ENCODE data around the gene UBE2O.

UBE2O gene

DNA sequence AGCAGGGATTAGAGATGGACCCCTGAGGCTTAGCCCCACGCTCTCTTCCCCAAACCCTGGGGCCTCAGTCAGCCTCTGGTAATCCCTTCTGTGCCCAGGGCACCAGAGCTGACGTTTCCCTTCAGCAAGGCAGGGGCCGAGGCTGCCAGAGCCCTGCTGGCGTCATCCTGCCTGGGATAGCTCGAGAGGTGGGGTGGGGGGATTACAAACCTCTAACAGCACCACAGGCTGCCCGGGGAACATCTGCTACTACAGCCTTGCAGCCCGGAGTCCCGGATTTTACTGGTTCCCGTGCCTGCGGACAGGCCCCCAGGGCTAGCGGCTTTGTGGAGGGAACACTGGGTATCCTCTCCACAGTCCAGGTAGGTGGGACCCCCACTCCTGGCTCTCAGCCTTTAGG lies 14.4 kb upstream of the UBE2O start, which contains the start of gene AANAT:
Gene AANAT, plus strand, starts transcription at position 238 of the 400 bp plus-strand sequence. CDS start 1,144 bp downstream, outside the sequence.
- DNase-seq (ENCODE audit: low read depth): no peak

DNA sequence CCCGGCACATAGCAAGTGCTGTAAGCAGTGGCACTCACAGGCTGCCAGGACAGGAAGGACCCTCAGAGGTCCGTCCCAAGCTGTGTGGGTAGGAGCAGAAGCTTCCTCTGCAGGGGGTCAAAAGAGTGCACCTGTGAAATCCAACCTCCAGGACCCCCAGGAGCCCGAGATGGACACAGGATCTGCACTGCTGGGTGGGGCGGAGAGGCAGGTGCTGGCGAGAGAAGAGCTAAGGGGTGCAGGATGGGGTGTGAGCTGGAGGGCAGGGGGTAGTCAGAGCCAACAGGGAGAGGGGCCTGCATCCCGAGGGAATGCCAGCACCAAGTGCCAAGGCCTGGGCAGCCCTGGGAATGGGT lies 13.8 kb upstream of the UBE2O start:
- DNase-seq (ENCODE audit: low read depth): no peak

DNA sequence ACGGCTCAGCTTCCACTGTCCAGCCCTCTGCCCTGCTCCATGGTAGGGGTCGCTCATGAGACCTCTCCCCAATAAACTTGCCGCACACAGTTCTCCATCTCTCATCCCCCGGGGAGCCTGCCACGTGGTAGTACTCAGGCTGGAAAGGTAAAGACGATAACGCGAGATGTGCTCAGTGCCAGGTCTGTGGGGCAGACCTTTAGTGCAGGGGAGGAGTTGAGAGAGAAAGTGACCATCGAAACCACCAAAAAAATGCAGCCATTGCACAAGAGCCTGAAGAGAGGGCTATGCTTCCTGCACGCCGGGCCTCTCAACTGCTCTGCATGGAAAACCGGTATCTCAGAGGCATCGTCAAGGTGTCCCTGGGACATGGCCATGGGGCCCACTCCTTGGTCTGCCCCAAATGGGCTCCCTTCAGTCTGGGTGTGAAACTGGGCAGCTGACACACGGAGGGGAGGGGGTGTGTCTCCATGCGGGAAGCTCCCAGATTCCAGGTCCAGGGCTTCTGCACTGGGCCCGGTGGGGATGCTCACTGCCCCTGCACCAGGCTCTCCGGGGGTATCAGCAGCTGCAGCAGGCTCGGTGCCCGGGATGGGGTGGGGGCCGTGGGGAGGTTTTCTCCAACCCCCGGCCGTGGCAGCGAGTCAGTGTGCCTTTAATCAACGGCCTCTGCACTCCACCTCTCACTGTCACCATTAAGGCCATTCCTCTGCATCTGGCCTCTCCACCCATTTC lies 9.8 kb upstream of the UBE2O start:
- DNase-seq (ENCODE audit: low read depth): no peak

DNA sequence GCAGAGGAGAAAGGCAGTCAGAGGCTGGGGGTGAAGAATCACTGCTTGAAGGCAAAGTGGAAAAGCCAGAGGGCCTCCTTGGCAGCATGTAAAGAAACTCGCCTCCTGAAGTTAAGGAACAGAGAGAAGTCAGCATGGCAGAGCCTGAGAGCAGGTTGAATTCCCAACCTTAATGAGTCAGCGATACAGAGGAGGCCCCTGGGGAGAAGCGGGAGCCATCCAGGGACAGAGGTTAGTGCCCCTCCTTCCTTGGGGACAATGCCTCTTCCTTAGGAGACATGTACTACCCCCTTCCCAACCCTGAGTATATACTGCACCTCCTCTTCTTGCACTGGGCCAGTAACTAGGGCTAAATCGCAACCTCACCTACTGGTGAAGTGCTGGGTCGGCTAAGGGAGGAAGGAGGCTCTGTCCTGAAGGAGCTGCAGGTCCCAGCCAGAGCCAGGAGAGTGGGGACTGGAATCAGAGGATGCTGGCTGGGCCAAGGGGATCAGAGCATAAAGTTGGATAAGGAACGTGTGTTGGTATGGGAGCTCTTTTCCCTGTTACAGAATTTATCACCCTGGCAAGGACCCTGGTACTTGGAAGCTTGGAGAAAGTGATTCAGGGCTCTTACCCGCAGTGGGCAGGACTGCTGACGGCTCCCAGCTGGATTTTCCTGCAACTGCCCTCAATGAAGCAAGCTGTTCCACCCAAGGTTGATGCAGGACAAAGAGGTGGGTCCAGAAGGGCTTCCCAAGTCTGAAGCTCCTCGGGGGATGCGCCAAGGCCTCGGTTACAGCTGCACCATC lies 9.0 kb upstream of the UBE2O start:
- no peak for DNase-seq (ENCODE audit: low read depth)

DNA sequence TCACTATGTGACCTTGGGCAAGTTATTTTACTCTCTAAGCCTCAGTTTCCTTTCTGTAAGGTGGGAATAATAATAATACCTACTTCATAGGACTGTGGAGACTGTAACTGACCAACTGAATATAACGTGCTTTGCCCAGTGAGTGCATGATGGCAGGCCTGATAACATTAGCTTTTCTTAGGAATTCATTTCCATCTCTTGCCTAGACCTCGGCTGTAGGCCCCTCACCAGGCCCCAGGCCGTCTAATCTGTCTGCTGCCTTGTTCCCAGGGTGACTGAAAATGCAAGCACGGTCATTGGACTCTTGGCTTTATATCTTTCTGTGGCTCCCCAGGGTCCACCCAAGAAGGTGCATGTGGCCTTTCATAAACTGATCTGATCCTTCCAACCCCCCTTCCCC lies 6.7 kb upstream of the UBE2O start:
- DNase-seq (ENCODE audit: low read depth): no peak

DNA sequence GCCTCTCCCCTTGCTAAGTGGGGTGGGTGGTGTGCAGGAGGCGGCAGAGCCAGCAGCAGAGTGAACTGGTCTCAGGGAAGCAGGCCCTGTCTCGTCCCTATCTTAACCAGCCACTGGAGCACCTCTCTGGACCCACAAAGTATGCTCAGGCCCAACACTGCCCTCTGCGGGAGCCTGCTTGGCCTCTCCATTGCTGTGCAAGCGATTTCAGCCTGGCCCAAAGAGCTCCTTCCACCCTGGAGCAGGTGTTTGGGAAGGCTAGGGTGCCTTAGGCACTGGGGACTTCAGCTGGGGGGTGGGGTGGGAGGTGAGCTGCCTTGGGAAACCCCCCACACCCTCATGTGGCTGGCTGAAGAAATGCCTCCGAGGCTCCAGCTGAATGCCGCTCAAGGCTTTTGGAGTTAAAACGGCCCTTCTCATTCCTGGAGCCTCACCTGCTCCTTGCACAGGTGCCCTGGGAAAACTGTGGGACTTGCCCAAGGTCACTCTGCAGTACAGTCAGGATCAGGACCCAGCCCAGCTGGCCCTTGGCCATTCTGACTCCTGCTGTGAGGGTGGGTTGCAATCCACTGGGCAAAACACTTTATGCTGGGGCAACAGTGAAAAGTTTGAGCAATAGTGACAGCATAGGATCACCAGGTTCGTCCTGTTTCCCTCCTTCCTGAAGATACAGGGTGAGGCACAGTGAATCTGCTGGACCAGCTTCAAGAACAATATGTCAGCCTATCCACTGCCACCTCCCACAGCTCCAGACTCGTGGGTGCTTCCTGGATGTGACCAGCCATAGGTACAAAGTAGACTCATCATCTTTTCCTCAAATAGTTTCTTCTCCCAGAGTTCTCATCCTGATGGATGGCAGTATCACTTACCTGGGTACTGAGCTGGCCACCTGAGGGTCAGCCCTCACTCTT lies 5.9 kb upstream of the UBE2O start:
- no peak for DNase-seq (ENCODE audit: low read depth)

DNA sequence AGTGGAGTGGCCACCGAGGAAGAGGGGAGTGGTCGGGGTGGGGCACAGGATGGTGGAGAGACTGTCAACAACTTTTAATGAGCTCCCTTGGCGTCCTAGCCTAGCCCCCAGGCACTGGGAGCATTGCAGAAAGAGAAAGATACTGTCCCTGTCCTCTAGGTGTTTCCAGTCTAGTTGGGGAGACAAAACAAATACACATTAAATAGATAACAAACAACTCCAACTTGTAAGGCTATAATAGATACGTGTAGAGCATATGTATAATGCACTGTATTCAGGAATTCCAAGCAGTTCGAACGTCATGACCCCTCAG lies 435 bp upstream of the UBE2O start:
- no peak for DNase-seq (ENCODE audit: low read depth)

DNA sequence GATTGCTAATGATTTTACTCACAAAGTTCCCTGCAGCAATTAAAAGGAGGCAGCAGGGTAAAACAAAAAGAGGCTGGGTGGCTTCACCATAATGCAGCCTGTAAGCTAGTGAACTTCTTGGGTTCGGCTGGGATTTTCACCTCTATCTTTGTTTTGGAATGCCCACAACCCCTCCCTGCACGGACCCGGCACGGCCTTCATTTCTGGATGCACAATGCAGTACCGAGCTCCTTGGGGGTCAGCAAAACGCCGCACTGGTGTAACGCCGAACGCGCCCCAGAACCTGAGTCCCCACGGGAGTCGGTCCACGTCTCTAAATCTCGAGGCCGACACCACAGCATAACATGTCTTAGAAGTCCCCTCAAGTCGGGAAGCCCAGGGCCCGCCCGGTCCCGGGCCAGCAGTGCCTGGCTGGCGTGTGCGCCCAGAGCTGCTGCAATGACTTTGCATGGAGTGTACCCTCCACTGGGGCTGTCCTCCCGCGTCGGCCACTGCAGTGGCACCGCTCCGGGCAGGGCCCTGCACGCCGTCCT lies 759 bp downstream of the UBE2O start:
- DNase-seq (ENCODE audit: low read depth): no peak

DNA sequence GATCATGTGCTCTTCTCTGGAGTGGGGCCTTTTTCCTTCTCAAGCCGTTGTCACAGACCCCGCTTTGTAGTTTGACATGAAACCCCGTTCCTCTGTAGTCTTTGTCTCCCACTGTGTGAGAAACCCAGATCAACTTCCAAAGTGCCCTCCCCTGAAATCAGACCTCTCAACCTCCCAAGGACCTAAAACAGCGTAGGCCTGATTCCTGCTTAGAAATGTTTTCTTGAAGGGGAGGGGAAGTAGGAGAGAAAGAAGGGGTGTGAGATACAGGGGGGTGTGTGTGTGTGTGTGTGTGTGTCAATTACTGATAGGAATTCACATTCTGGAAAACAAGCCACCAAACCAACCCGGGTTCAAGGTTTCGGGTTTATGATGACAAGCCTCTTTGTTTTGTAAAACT lies 1.4 kb downstream of the UBE2O start:
- DNase-seq (ENCODE audit: low read depth): no peak

DNA sequence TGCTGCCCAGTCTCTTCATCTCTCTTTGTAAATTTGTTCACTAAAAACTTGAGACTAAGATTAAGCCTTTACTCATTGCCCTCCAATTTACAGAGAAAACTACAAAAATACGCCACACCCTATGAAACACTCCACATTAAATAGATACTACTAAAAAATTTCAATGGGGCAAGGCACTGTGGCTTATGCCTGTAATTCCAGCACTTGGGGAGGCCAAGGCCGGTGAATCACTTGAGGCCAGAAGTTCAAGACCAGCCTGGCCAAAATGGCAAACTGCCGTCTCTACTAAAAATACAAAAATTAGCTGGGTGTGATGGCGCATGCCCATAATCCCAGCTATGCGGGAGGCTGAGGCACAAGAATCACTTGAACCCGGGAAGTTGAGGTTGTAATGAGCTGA lies 3.8 kb downstream of the UBE2O start:
- DNase-seq (ENCODE audit: low read depth): no peak

DNA sequence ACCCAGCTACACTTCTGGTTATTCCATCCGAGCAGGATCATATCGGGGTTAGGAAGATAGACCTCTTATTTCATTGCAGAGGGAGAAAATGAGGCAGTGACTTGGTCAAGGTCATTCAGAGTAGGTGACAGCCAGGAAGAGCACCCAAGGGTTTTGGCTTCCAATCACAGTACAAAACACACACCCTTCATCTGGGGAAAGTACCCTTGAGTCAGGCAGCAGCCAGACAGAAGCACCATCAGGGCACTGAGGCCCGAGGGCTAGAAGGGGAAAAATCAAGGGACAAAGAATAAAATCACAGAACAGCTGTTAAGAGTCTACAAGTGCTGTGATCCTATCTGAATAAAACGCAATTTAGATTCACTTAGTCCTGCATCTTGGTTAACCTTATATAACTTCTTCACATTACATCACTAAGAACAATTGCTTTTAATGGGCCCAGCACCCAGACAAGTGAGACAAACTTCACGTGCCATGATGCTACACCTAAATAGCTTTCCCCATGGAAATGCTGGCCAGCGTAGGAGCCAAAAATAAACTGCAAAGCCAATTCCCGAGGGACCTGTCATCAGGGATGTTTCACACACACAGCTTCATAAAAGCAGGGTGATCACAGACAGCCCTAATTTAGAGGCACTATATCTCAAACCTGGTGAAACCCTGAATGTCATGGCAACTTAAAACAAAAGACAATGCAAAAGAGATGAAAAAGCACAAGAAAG lies 4.9 kb downstream of the UBE2O start:
- no peak for DNase-seq (ENCODE audit: low read depth)

DNA sequence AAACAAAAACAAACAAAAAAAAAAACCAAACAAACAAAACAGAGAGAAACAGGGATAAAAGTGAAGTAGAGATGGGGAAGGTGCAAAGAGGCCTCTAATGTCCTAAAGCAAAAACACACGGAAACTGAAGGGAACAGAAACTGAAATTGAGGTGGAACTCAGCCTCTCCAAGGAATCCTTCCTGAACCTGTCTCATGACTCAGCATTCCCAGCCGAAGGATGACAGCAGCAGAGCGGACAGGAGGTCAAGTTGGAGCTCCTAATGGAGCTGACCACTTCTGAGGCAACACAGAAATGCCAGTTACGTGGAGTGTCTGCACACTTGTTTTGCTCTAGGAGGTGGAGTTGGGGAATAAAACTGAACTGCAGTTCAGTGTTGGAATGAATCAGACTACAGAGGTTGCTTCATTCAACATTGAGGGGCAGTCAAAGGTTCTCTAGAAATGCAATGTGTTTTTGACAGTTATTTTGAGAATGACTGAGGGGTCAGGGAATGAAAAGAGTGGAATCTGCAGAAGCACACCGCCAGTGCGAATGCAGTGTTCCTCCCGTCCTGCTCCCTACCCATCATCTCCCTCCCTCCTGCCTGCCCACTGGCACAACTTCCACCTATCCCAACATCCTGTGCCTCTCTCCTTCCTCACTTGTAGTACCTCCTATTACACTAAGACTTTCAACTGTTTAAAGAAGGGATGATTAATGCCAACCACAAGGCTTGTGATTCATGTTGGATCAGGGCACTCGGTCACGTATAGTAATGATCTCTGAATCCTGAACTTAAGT lies 6.3 kb downstream of the UBE2O start:
- DNase-seq (ENCODE audit: low read depth): no peak

DNA sequence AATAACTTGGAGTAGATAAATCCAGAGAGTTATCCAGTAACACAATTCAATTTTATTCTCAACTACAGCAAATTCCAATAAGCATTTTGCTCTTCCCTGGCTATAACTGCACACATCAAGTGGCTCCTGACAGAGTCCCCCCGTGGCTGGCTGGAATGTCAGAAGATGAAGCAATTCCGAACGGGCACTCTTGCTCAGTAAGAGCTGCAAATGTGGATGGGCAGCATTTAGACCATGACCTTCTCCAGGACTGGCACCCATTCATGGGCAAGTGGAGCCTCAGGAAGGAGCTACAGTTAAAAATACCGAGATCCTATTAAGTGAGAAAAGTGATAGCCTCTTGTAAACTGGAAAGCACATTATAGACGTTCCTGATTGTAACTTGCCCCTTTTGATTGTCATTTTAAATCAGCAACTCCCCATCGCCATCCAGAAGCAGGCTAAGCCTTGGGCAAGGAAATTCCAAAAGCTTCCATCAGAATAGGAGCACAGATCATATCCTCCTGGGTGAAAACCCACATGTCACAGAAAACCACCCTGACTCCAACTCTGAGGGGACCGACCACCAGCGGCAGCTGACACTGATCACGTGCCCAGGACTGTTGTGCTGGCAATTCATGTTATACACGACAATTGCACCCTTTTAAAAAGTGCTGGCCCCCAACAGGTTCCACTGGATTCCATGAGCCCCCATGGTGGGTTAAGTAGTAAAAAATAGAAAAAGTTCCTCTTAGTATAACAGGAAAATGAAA lies 7.1 kb downstream of the UBE2O start:
- DNase-seq (ENCODE audit: low read depth): no peak

DNA sequence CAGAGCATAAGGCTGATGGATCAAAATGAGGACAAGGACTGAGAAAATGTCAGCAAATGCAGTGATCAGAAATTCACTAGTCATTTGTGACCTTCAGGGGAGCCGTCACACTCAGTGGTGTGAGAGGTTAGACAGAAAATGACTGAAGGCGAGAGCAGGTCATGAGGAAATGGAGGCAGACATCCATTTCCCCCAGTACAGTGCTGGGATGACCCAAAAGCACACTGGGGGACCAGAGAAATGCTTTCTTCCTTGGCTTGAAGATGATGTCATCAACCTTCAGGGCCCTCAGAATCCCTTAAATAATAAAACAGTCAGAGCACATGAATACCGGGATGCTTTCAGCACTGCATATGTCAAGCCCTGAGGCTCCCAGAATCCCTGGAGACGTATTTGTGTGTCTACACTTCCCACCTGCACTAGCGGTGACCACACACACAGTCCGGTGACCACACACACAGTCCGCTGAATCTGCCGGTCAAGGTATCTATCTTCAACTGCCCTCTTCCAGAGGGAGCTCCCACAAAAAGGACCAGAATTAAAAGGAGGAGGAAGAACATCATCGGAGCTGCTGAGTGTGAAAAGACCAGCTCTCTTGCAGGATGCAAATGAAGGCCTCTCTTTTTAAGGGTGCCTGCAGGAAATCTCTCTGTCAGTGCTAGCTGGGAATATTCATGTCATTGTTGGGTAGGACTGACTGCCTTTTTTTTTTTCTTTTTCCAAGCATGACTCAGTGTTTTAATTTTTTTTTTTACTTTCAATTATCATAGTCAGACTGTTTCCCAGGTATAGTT lies 8.2 kb downstream of the UBE2O start:
- DNase-seq (ENCODE audit: low read depth): no peak

DNA sequence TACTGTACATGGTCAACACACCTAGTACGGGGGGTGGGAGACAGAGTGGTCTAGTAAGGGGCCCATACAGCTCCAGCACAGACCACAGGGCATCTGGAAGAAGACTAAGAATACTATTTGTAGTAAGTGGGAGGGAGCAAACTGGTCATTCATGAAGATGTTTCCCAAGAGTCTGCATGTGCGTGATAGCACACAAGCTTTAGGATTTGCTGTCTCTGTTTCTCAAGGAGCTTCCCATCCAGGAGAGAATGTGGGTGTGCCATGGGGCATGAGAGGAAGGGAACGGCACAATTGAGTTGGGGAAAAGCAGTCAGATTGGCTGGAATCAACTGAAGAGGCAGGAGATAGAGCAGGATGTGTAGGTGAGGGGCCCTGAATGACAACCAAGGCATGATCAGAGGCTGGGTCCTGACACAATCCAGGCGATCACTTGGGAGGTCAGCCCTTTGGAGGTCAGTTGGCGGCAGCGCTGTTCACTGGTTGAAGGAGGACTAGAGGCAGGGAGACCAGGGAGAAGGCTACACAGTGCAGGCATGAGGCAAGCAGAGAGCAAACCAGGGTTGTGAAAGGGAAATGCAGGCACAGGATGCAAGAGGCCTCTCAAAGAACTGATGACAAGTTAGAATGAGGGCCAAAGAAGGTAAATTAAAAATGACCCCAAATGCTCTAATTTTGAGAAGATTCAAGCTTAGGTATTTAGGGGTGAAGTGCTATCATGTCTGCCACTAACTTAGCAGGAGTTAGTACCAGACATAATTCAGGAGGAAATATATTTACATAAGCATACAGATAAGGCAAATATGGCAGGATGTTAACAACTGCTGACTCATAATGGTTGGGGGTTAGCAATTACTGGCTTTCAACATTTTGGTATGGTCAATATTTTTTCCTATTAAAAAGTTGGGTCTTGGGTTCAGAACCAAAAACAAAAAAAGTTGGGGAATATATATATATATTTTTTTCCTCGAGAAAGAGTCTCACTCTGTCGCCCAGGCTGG lies 10.3 kb downstream of the UBE2O start:
- DNase-seq (ENCODE audit: low read depth): no peak

DNA sequence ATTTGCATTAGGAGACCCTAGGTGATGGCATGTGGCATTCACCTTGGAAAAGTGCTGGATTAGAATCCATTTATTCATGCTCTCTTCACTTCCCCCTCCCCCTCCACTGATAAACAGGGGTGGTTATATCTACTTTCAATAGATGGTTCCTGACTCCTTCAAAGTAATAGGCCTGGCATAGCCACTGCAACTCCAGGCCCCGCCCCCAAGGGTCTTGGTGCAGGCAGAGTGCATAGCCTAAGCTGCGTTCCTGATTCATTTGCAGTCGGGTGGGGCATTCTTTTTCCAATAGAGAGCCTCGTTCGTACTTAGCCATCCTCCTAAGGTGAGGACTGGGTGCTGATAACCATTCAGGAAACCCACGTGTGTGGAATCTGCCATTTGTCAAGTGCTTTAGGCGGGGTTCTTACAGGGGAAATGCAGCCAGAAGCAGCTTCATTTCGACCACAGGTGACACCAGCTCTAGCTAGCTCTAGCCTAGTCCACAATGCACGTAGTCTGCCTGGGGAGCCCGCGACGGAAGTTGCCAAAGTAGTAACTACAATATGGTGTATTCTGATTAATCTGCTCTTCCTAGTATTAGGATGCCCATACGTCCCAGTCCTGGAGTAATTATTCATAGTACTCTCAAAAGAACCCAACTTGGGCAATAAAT lies 11.1 kb downstream of the UBE2O start:
- DNase-seq (ENCODE audit: low read depth): no peak

DNA sequence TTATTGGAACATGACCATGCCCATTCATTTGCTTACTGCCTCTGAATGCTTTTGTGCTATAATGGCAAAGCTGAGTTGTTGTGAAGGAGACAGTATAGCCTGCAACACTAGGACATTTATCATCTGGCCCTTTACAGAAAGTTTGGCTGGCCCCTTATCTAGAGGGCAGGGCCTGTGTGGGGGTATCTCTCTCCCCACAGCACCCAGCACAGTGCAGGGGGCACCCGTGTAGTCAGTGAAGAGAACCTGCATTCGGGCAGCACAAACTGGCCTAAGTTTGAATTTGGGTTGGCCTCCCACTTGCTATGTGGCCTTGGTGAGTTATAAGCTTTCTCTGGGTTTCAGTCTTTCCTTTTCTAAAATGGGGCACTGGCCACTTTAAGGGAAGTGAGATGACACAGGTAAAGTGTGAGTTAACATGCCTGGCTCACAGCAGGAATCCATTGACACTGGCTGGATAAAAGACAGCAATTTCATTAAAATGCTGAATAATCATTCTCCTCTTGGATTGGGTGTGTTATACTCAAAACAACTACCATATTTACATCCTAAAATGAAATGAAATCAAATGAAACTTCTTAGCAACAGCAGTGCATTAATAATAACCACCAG lies 12.1 kb downstream of the UBE2O start:
- no peak for DNase-seq (ENCODE audit: low read depth)

Data from T-helper 22 cell (primary cell).